HCT116 (cell line): ENCODE results near the gene ZC3H13. TPM values are rescaled to one million over a fixed set of nuclear protein-coding genes. Genes with fewer than 3 reads are reported as not detected.

ENCODE experiments used
- ATAC-seq: fragments of 200-7000 bp; cut with Tn5 transposase; 2 replicates; pipeline ENCODE4 v1.9.1; 2020; ENCODE audit warnings: mild to moderate bottlenecking, moderate library complexity
- BruUV-seq: library from RNA; stranded (reverse); fragments of 400-500 nt; replicated peaks from 2 replicates; lab custom pipeline; 2021; lab: Mats Ljungman, UMichigan
- CTCF ChIA-PET: fragments of 300-600 bp; sonication (Branson Sonifier 250); formaldehyde crosslinking; loops from one replicate; lab custom pipeline; 2021; ENCODE audit warnings: antibody characterized with exemption; lab: Charles Lee
- POLR2A ChIA-PET: fragments of 300-600, 350-600 bp; sonication (Branson Sonifier 250); formaldehyde crosslinking; loops from one replicate; lab custom pipeline; 2021; ENCODE audit warnings: antibody characterized with exemption; lab: Charles Lee
- RAD21 ChIA-PET, 2 experiments: fragments of 300-600 bp; sonication (Branson Sonifier 250); formaldehyde crosslinking; loops; one replicate each; lab custom pipeline; 2023; ENCODE audit warnings: low total read pairs in 2 of 2; ENCODE audit not compliant: uncharacterized antibody in 2 of 2, unreplicated experiment in 2 of 2, low non-redundant PET in 1 of 2; lab: Charles Lee
- DNase-seq: peaks from one replicate; pipeline ENCODE4 v3.0.0-alpha.2; 2010; ENCODE audit warnings: low read depth, low spot score
- H2AFZ ChIP-seq: fragments of 200-600 bp; shearing (Covaris generic), sonication (generic); 2 replicates; pipeline ENCODE4 v1.6.1; 2017; ENCODE audit warnings: low read depth, mixed run types, mixed read lengths, antibody characterized with exemption, low read length; ENCODE audit not compliant: poor library complexity, severe bottlenecking
- H3K27ac ChIP-seq: 2 replicates; pipeline ENCODE4 v1.5.1; 2012; ENCODE audit warnings: low read depth, low read length
- H3K27me3 ChIP-seq: fragments of 200-600 bp; sonication (generic); 2 replicates; pipeline ENCODE4 v1.6.1; 2016; ENCODE audit warnings: mixed run types, low read length, mixed read lengths; ENCODE audit not compliant: insufficient read depth
- H3K36me3 ChIP-seq, 2 experiments: fragments of 200-500 bp in 1 of 2; fragments of 200-600 bp in 1 of 2; sonication (Bioruptor generic) in 1 of 2; sonication (generic) in 1 of 2; 2 replicates each; pipeline versions ENCODE4 v1.5.1 to v1.6.1; 2014 to 2016; ENCODE audit warnings: low read length in 2 of 2, inconsistent platforms in 1 of 2, mixed read lengths in 1 of 2, mixed run types in 1 of 2; ENCODE audit not compliant: insufficient read depth in 2 of 2, control insufficient read depth in 1 of 2
- H3K4me1 ChIP-seq, 2 experiments: fragments of 200-600 bp in 1 of 2; sonication (generic) in 1 of 2; 2 replicates each; pipeline versions ENCODE4 v1.5.1 to v1.6.1; 2012 to 2017; ENCODE audit warnings: low read length in 2 of 2, inconsistent platforms in 1 of 2, mild to moderate bottlenecking in 1 of 2, mixed read lengths in 1 of 2, mixed run types in 1 of 2, moderate library complexity in 1 of 2; ENCODE audit not compliant: insufficient read depth in 2 of 2, control insufficient read depth in 1 of 2
- H3K4me2 ChIP-seq: fragments of 200-600 bp; sonication (generic); 2 replicates; pipeline ENCODE4 v1.6.1; 2017; ENCODE audit warnings: mixed run types, low read length, mixed read lengths
- H3K4me3 ChIP-seq, 2 experiments: fragments of 200-600 bp in 1 of 2; sonication (generic) in 1 of 2; replicated peaks in 1 of 2; 2 replicates each; pipeline ENCODE4 v1.5.1; 2011 to 2016; ENCODE audit warnings: low read length in 2 of 2, control low read depth in 1 of 2, low read depth in 1 of 2, mild to moderate bottlenecking in 1 of 2, mixed read lengths in 1 of 2, mixed run types in 1 of 2
- H3K79me2 ChIP-seq: fragments of 200-600 bp; sonication (generic); 2 replicates; pipeline ENCODE4 v1.6.1; 2017; ENCODE audit warnings: mild to moderate bottlenecking, mixed run types, low read length, moderate library complexity, mixed read lengths; ENCODE audit not compliant: insufficient read depth
- H3K9ac ChIP-seq: fragments of 200-600 bp; sonication (generic); 2 replicates; pipeline ENCODE4 v1.6.1; 2016; ENCODE audit warnings: low read length, mixed read lengths
- H3K9me2 ChIP-seq: fragments of 200-600 bp; sonication (generic), shearing (Covaris generic); 2 replicates; pipeline ENCODE4 v1.6.1; 2017; ENCODE audit warnings: mixed run types, mild to moderate bottlenecking, moderate library complexity; ENCODE audit not compliant: insufficient read depth
- H3K9me3 ChIP-seq, 2 experiments: fragments of 200-500 bp in 1 of 2; fragments of 200-600 bp in 1 of 2; sonication (Bioruptor generic) in 1 of 2; sonication (generic) in 1 of 2; 2 replicates each; pipeline ENCODE4 v1.6.1; 2014 to 2017; ENCODE audit warnings: low read length in 2 of 2, mixed read lengths in 2 of 2, inconsistent platforms in 1 of 2, low read depth in 1 of 2, mild to moderate bottlenecking in 1 of 2, mixed run types in 1 of 2, moderate library complexity in 1 of 2; ENCODE audit not compliant: control insufficient read depth in 1 of 2, insufficient read depth in 1 of 2
- H4K20me1 ChIP-seq: fragments of 200-600 bp; sonication (generic), shearing (Covaris generic); 2 replicates; pipeline ENCODE4 v1.6.1; 2017; ENCODE audit warnings: mixed run types, mild to moderate bottlenecking, moderate library complexity; ENCODE audit not compliant: insufficient read depth
- ATF3 ChIP-seq: IDR thresholded peaks from 2 replicates; pipeline ENCODE4 v1.6.1; 2012
- CEBPB ChIP-seq: IDR thresholded peaks from 2 replicates; pipeline ENCODE4 v1.6.1; 2012; ENCODE audit warnings: low read depth
- CTCF ChIP-seq, 3 experiments: fragments of 200-600 bp in 1 of 3; sonication (generic) in 1 of 3; IDR thresholded peaks in 2 of 3; conservative IDR thresholded peaks in 1 of 3; 2 replicates each; pipeline ENCODE4 v1.5.1; 2012 to 2017; ENCODE audit warnings: low read depth in 2 of 3, low read length in 2 of 3, antibody characterized with exemption in 1 of 3, borderline replicate concordance in 1 of 3, control low read depth in 1 of 3, mild to moderate bottlenecking in 1 of 3, mixed read lengths in 1 of 3, mixed run types in 1 of 3, moderate library complexity in 1 of 3; ENCODE audit not compliant: insufficient read depth in 1 of 3
- EGR1 ChIP-seq: IDR thresholded peaks from 2 replicates; pipeline ENCODE4 v1.6.1; 2012; ENCODE audit warnings: low read depth
- ELF1 ChIP-seq: IDR thresholded peaks from 2 replicates; pipeline ENCODE4 v1.6.1; 2012; ENCODE audit warnings: low read depth, borderline replicate concordance
- EZH2 ChIP-seq: fragments of 200-600 bp; sonication (generic); IDR thresholded peaks from 2 replicates; pipeline ENCODE4 v1.6.1; 2017; ENCODE audit warnings: antibody characterized with exemption, mixed run types
- EZH2phosphoT487 ChIP-seq: fragments of 200-600 bp; IDR thresholded peaks from 2 replicates; pipeline ENCODE4 v1.6.1; 2018; ENCODE audit warnings: antibody characterized with exemption, borderline replicate concordance
- FOSL1 ChIP-seq: IDR thresholded peaks from 2 replicates; pipeline ENCODE4 v1.6.1; 2012; ENCODE audit warnings: low read depth
- POLR2A ChIP-seq: IDR thresholded peaks from 2 replicates; pipeline ENCODE4 v1.7.0; 2011; ENCODE audit warnings: borderline replicate concordance; ENCODE audit not compliant: insufficient read depth, insufficient read length; ENCODE audit errors: extremely low read depth
- POLR2AphosphoS5 ChIP-seq: IDR thresholded peaks from 2 replicates; pipeline ENCODE4 v1.6.1; 2011; ENCODE audit warnings: mild to moderate bottlenecking, low read depth, low read length, moderate library complexity
- SIN3A ChIP-seq: IDR thresholded peaks from 2 replicates; pipeline ENCODE4 v1.6.1; 2012; ENCODE audit warnings: low read depth
- SP1 ChIP-seq: IDR thresholded peaks from 2 replicates; pipeline ENCODE4 v1.6.1; 2012; ENCODE audit warnings: low read depth
- SRF ChIP-seq: IDR thresholded peaks from 2 replicates; pipeline ENCODE4 v1.6.1; 2012; ENCODE audit warnings: low read depth
- TCF7L2 ChIP-seq: IDR thresholded peaks from 2 replicates; pipeline ENCODE4 v1.7.0; 2011; ENCODE audit warnings: borderline replicate concordance, inconsistent platforms; ENCODE audit not compliant: insufficient read depth, insufficient read length; ENCODE audit errors: extremely low read depth
- YY1 ChIP-seq: IDR thresholded peaks from 2 replicates; pipeline ENCODE4 v1.6.1; 2011; ENCODE audit warnings: low read length, low read depth, moderate library complexity, mild to moderate bottlenecking; ENCODE audit not compliant: insufficient replicate concordance; ENCODE audit errors: extremely low read depth
- ZFX ChIP-seq: fragments of 450-650 bp; IDR thresholded peaks from 2 replicates; pipeline ENCODE4 v1.6.1; 2017
- intact Hi-C: fragments of 100-400 bp; cut with micrococcal nuclease; formaldehyde crosslinking; loops from 2 replicates; pipeline ENCODE4 v1.10.0; 2022
- total RNA-seq: library from RNA; stranded (reverse); gene quantifications from one replicate; pipeline ENCODE4 v1.2.1, GENCODE V29; 2021; ENCODE audit not compliant: unreplicated experiment

The ZC3H13 gene
- total RNA-seq, 1 experiment from 2014 or later, result 37.9 TPM

GRCh38 chr13:45940061-45940460 is 112.5 kb downstream of the ZC3H13 start:
- Histone ChIP-seq H3K4me2 (no peak overlapping the region), H3K27me3 (no peaks in the 10 kb centered on the region; the same call in 1 of the 2 replicates), H3K9me2 (no peaks in the 10 kb centered on the region), H4K20me1 (no peaks in the 10 kb centered on the region), H3K9me3 (no peaks in the 10 kb centered on the region), H3K27ac (no peak overlapping the region), H3K4me3 (no peak overlapping the region), H3K4me1 (no peaks in the 10 kb centered on the region), H3K36me3 (no peaks in the 10 kb centered on the region), H2AFZ (no peak overlapping the region), H3K9ac (no peak overlapping the region), H3K79me2 (no peaks in the 10 kb centered on the region)
- POLR2A ChIA-PET, result no interaction called here
- DNase-seq (no peak), ATAC-seq (no peak)
- intact Hi-C loops, result no loop called here
- TF ChIP-seq SIN3A, result no peak
- no peak for TF ChIP-seq SP1
- TF ChIP-seq POLR2A, result no peak
- no peak for TF ChIP-seq ZFX
- no peak for TF ChIP-seq ELF1
- no peak for TF ChIP-seq EZH2
- no peak for TF ChIP-seq YY1
- no TSS peak for BruUV-seq
- CTCF ChIA-PET, result no interaction called here
- RAD21 ChIA-PET, result interaction anchor here in 1 of 2 experiments (0.6 kb wide), 1 partner anchor 67 kb away, joined by 3 read pairs; no protein-coding TSS in a partner anchor

DNA sequence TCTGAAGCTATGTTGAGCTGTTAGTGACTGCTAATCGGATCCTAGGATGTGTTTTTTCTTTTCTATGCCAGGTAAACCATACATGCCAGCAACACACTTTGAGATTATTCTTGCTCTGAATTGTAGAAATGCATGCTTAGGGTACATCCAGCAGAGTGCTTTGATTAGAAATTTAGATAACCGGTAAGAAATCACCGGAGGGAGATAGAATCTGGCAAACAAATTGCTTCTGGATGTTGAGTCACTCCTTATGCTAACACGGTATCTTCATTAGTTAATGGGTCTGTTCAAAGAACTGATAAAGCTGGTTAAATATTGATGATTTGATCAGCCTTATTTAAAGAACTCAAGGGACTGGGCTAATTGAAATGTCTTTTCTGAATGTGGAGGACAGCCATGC is 115.9 kb downstream of the ZC3H13 start:
- Histone ChIP-seq H3K9ac (no peak overlapping the region), H3K9me2 (no peaks in the 10 kb centered on the region), H3K4me2 (no peak overlapping the region), H3K27me3 (peaks cover 17% of the 10 kb centered on the region; the same call in 1 of the 2 replicates), H3K27ac (no peak overlapping the region), H2AFZ (no peak overlapping the region), H3K9me3 (no peaks in the 10 kb centered on the region), H3K36me3 (no peaks in the 10 kb centered on the region), H3K4me1 (no peaks in the 10 kb centered on the region), H3K4me3 (no peak overlapping the region), H3K79me2 (no peaks in the 10 kb centered on the region), H4K20me1 (no peaks in the 10 kb centered on the region)
- intact Hi-C loops, result no loop called here
- no peak for DNase-seq
- BruUV-seq, result no TSS peak
- POLR2A ChIA-PET, result no interaction called here
- no peak for ATAC-seq
- CTCF ChIA-PET, result no interaction called here
- RAD21 ChIA-PET, result no interaction called here
- no peak for TF ChIP-seq EGR1
- TF ChIP-seq EZH2phosphoT487, result no peak
- no peak for TF ChIP-seq ATF3
- no peak for TF ChIP-seq ELF1
- no peak for TF ChIP-seq CTCF (IDR thresholded peaks at IDR 0.05 in 2 of 3, conservative IDR thresholded peaks at IDR 0.05 in 1 of 3; ENCODE audit: borderline replicate concordance in 1 of 3, insufficient read depth in 1 of 3, low read depth in 2 of 3, low read length in 2 of 3)
- no peak for TF ChIP-seq FOSL1
- TF ChIP-seq POLR2A, result no peak
- TF ChIP-seq CEBPB, result no peak
- no peak for TF ChIP-seq YY1
- no peak for TF ChIP-seq TCF7L2
- TF ChIP-seq POLR2AphosphoS5, result no peak
- TF ChIP-seq SRF, result no peak
